ENCODE data around the gene VSTM1.

DNA sequence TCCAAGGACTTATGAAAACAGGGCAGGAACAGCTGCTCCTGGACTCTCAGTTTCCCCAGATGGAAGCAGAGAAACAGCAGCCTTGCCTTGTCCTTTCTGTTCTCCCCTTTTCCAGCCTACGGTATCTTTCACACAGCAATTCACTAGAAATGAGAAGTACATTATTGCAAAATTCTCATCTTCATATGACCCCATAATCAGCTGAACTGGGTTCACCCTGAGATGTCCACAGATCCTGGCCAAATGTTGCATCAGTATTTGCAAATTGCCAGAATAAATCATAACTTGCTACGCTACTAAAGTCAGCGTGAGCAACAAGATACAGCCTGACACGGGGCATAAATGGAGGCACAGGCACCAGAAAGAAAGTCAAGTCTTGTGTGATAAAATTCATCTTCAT, 16.1 kb downstream of the VSTM1 start:
- no peak for TF ChIP-seq NFIC (IDR thresholded peaks at IDR 0.05)
- TF ChIP-seq, protein P1, sequence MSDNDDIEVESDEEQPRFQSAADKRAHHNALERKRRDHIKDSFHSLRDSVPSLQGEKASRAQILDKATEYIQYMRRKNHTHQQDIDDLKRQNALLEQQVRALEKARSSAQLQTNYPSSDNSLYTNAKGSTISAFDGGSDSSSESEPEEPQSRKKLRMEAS (IDR thresholded peaks at IDR 0.05) = no peak
- TF ChIP-seq, protein P2, sequence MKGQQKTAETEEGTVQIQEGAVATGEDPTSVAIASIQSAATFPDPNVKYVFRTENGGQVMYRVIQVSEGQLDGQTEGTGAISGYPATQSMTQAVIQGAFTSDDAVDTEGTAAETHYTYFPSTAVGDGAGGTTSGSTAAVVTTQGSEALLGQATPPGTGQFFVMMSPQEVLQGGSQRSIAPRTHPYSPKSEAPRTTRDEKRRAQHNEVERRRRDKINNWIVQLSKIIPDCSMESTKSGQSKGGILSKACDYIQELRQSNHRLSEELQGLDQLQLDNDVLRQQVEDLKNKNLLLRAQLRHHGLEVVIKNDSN (IDR thresholded peaks at IDR 0.05) = no peak
- TF ChIP-seq CEBPB (IDR thresholded peaks at IDR 0.05) = no peak
- TF ChIP-seq TAF1 (IDR thresholded peaks at IDR 0.05; ENCODE audit: low read depth) = no peak
- TF ChIP-seq YY1 (IDR thresholded peaks at IDR 0.05; ENCODE audit: low read depth) = no peak
- TF ChIP-seq EGR1 (IDR thresholded peaks at IDR 0.05) = no peak
- TF ChIP-seq TEAD4 (IDR thresholded peaks at IDR 0.05) = no peak
- no peak for TF ChIP-seq EP300 (IDR thresholded peaks at IDR 0.05; ENCODE audit: borderline replicate concordance)
- TF ChIP-seq CREB1 (IDR thresholded peaks at IDR 0.05; ENCODE audit: low read depth) = no peak

All from Ishikawa (cell line).